IMR-90 (cell line): ENCODE data around the gene CHRM5. TPM values are rescaled to one million over a fixed set of nuclear protein-coding genes. Genes with fewer than 3 reads are reported as not detected.

Experiments
- ATAC-seq: fragments of 200-7000 bp; cut with Tn5 transposase; 2 replicates; pipeline ENCODE4 v1.9.1; 2020; ENCODE audit warnings: low read depth, mild to moderate bottlenecking, moderate library complexity
- BruUV-seq: library from RNA; stranded (reverse); fragments of 400-500 nt; replicated peaks from 2 replicates; lab custom pipeline; 2021; lab: Mats Ljungman, UMichigan
- CTCF ChIA-PET: fragments of 300-600 bp; formaldehyde crosslinking; extraction: SDS; loops from one replicate; lab custom pipeline; 2021; ENCODE audit warnings: antibody characterized with exemption; lab: Yijun Ruan, JAX
- POLR2A ChIA-PET: fragments of 300-600 bp; sonication (Branson Sonifier 250); formaldehyde crosslinking; loops from one replicate; lab custom pipeline; 2022; ENCODE audit warnings: antibody characterized with exemption; ENCODE audit not compliant: unreplicated experiment; lab: Charles Lee
- DNase-seq: peaks from one replicate; pipeline ENCODE4 v3.0.0; 2013
- H2AFZ ChIP-seq: replicated peaks from 2 replicates; pipeline ENCODE3; 2013; ENCODE audit warnings: low read length, mild to moderate bottlenecking; ENCODE audit not compliant: poor library complexity
- H2AK5ac ChIP-seq: 2 replicates; pipeline ENCODE4 v1.6.1; 2013; ENCODE audit warnings: low read depth, low read length, inconsistent platforms
- H2AK9ac ChIP-seq: replicated peaks from 2 replicates; pipeline ENCODE3; 2013; ENCODE audit warnings: mild to moderate bottlenecking, low read depth, low read length, moderate library complexity; ENCODE audit not compliant: poor library complexity
- H2BK120ac ChIP-seq: 2 replicates; pipeline ENCODE4 v1.6.1; 2013; ENCODE audit warnings: low read depth, low read length, inconsistent platforms
- H2BK15ac ChIP-seq: 3 replicates; pipeline ENCODE4 v1.6.1; 2013; ENCODE audit warnings: low read depth, low read length, inconsistent platforms
- H2BK20ac ChIP-seq: 2 replicates; pipeline ENCODE4 v1.6.1; 2013; ENCODE audit warnings: low read depth, mild to moderate bottlenecking, inconsistent platforms, low read length, moderate library complexity
- H2BK5ac ChIP-seq: 2 replicates; pipeline ENCODE4 v1.6.1; 2013; ENCODE audit warnings: mild to moderate bottlenecking, low read depth, low read length, inconsistent platforms; ENCODE audit not compliant: poor library complexity, severe bottlenecking
- H3K14ac ChIP-seq: replicated peaks from 2 replicates; pipeline ENCODE4 v1.6.1; 2013; ENCODE audit warnings: low read depth, low read length, inconsistent platforms
- H3K18ac ChIP-seq: 2 replicates; pipeline ENCODE4 v1.6.1; 2013; ENCODE audit warnings: low read depth, low read length, control low read depth
- H3K23ac ChIP-seq: 2 replicates; pipeline ENCODE4 v1.6.1; 2013; ENCODE audit warnings: low read depth, low read length, inconsistent platforms
- H3K27ac ChIP-seq: 2 replicates; pipeline ENCODE4 v1.5.1; 2013; ENCODE audit warnings: mild to moderate bottlenecking, control low read depth, low read length; ENCODE audit not compliant: insufficient read depth
- H3K27me3 ChIP-seq: 2 replicates; pipeline ENCODE4 v1.6.1; 2013; ENCODE audit warnings: low read length; ENCODE audit not compliant: control insufficient read depth, insufficient read depth
- H3K36me3 ChIP-seq: 2 replicates; pipeline ENCODE4 v1.6.1; 2013; ENCODE audit warnings: low read length, mixed read lengths; ENCODE audit not compliant: control insufficient read depth, insufficient read depth
- H3K4ac ChIP-seq: 2 replicates; pipeline ENCODE4 v1.6.1; 2013; ENCODE audit warnings: low read depth, low read length, inconsistent platforms
- H3K4me1 ChIP-seq: 2 replicates; pipeline ENCODE4 v1.6.1; 2013; ENCODE audit warnings: low read length, mixed read lengths; ENCODE audit not compliant: control insufficient read depth, insufficient read depth
- H3K4me2 ChIP-seq: 2 replicates; pipeline ENCODE4 v1.6.1; 2013; ENCODE audit warnings: low read depth, mild to moderate bottlenecking, control low read depth, low read length, moderate library complexity
- H3K4me3 ChIP-seq: 2 replicates; pipeline ENCODE4 v1.5.1; 2013; ENCODE audit warnings: low read depth, mild to moderate bottlenecking, control low read depth, low read length, moderate library complexity; ENCODE audit not compliant: insufficient read depth
- H3K56ac ChIP-seq: 2 replicates; pipeline ENCODE4 v1.6.1; 2013; ENCODE audit warnings: low read length, inconsistent platforms; ENCODE audit not compliant: insufficient read depth; ENCODE audit errors: extremely low read depth
- H3K79me1 ChIP-seq, 2 experiments: 2 replicates each; pipeline ENCODE4 v1.6.1; 2013; ENCODE audit warnings: low read length in 2 of 2, inconsistent platforms in 1 of 2, low read depth in 1 of 2
- H3K9ac ChIP-seq: 2 replicates; pipeline ENCODE4 v1.6.1; 2013; ENCODE audit warnings: low read depth, low read length, control low read depth
- H3K9me1 ChIP-seq: 2 replicates; pipeline ENCODE4 v1.6.1; 2013; ENCODE audit warnings: low read length, inconsistent platforms; ENCODE audit not compliant: insufficient read depth
- H3K9me3 ChIP-seq: 2 replicates; pipeline ENCODE4 v1.6.1; 2013; ENCODE audit warnings: low read length; ENCODE audit not compliant: control insufficient read depth, insufficient read depth
- H4K20me1 ChIP-seq: 2 replicates; pipeline ENCODE4 v1.6.1; 2013; ENCODE audit warnings: low read length, inconsistent platforms; ENCODE audit not compliant: insufficient read depth
- H4K5ac ChIP-seq: 2 replicates; pipeline ENCODE4 v1.6.1; 2013; ENCODE audit warnings: mild to moderate bottlenecking, low read depth, low read length, control low read depth
- H4K8ac ChIP-seq, 2 experiments: 2 replicates each; pipeline ENCODE4 v1.6.1; 2013; ENCODE audit warnings: low read depth in 2 of 2, low read length in 2 of 2, control low read depth in 1 of 2, inconsistent platforms in 1 of 2
- H4K91ac ChIP-seq: 2 replicates; pipeline ENCODE4 v1.6.1; 2013; ENCODE audit warnings: low read depth, low read length, inconsistent platforms; ENCODE audit not compliant: insufficient read depth
- CEBPB ChIP-seq: IDR thresholded peaks from 2 replicates; pipeline ENCODE4 v1.6.1; 2012; ENCODE audit warnings: low read depth, low read length, improper control_type of control experiment
- CHD1 ChIP-seq: IDR thresholded peaks from 2 replicates; pipeline ENCODE4 v1.6.1; 2012; ENCODE audit warnings: low read depth, low read length, improper control_type of control experiment
- CTCF ChIP-seq: conservative IDR thresholded peaks from 2 replicates; pipeline ENCODE4 v1.5.1; 2012; ENCODE audit warnings: mild to moderate bottlenecking, low read depth, low read length, improper control_type of control experiment
- ELK1 ChIP-seq: fragments of 150-350 bp; IDR thresholded peaks from 2 replicates; pipeline ENCODE4 v1.6.1; 2016; ENCODE audit warnings: low read depth, mild to moderate bottlenecking, low read length, moderate library complexity, borderline replicate concordance
- FOS ChIP-seq: fragments of 150-350 bp; IDR thresholded peaks from 2 replicates; pipeline ENCODE4 v1.6.1; 2016; ENCODE audit warnings: low read depth, low read length
- MAFK ChIP-seq: IDR thresholded peaks from 2 replicates; pipeline ENCODE4 v1.6.1; 2012; ENCODE audit warnings: low read depth, low read length, improper control_type of control experiment
- MAZ ChIP-seq: IDR thresholded peaks from 2 replicates; pipeline ENCODE4 v1.6.1; 2012; ENCODE audit warnings: low read depth, mild to moderate bottlenecking, low read length, improper control_type of control experiment, moderate library complexity, borderline replicate concordance
- MXI1 ChIP-seq: IDR thresholded peaks from 2 replicates; pipeline ENCODE4 v1.6.1; 2012; ENCODE audit warnings: low read depth, mild to moderate bottlenecking, low read length, moderate library complexity, borderline replicate concordance
- NFE2L2 ChIP-seq: fragments of 150-350 bp; IDR thresholded peaks from 2 replicates; pipeline ENCODE4 v1.6.1; 2016; ENCODE audit warnings: low read depth, mild to moderate bottlenecking, low read length
- POLR2A ChIP-seq: IDR thresholded peaks from 2 replicates; pipeline ENCODE4 v1.6.1; 2012; ENCODE audit warnings: mild to moderate bottlenecking, low read depth, low read length
- RAD21 ChIP-seq: IDR thresholded peaks from 2 replicates; pipeline ENCODE4 v1.6.1; 2012; ENCODE audit warnings: low read length, improper control_type of control experiment
- RCOR1 ChIP-seq: IDR thresholded peaks from 2 replicates; pipeline ENCODE4 v1.6.1; 2012; ENCODE audit warnings: mild to moderate bottlenecking, low read length, improper control_type of control experiment; ENCODE audit not compliant: insufficient replicate concordance
- SMC3 ChIP-seq: fragments of 150-350 bp; IDR thresholded peaks from 2 replicates; pipeline ENCODE4 v1.6.1; 2016; ENCODE audit warnings: low read depth, mild to moderate bottlenecking, antibody characterized with exemption, low read length, moderate library complexity
- WGBS, 2 experiments: methylation state at CpG; one replicate each; pipeline versions ENCODE4 v1.1.5 to v1.1.7; 2013; ENCODE audit warnings: missing lambda C conversion rate in 2 of 2; ENCODE audit not compliant: insufficient read length in 1 of 2; ENCODE audit errors: extremely low coverage in 2 of 2; 5-methylcytosine and 5-hydroxymethylcytosine counted together
- dilution Hi-C: fragments of 300-500 bp; cut with HindIII; formaldehyde crosslinking; loops from one replicate; pipeline ENCODE4 v1.14.3; 2018; ENCODE audit warnings: low sequenced_read_pairs; ENCODE audit not compliant: unreplicated experiment
- in situ Hi-C: fragments of 300-500 bp; cut with MboI; formaldehyde crosslinking; loops from 3 replicates; pipeline ENCODE4 v1.14.3; 2019; ENCODE audit warnings: low sequenced_read_pairs, inconsistent platforms, mixed read lengths
- intact Hi-C: fragments of 100-400 bp; cut with micrococcal nuclease; formaldehyde crosslinking; loops from 2 replicates; pipeline ENCODE4 v1.10.0; 2022
- polyA plus RNA-seq, 3 experiments: library from polyadenylated mRNA; depleted of rRNA; stranded (reverse); fragments of >200 nt; gene quantifications; 2 replicates each; pipeline ENCODE4 v1.2.3, GENCODE V29; 2012; ENCODE audit warnings: low replicate concordance in 1 of 3
- total RNA-seq: library from RNA; depleted of rRNA; stranded (reverse); fragments of >200 nt; gene quantifications from 2 replicates; pipeline ENCODE4 v1.2.3, GENCODE V29; 2012

The CHRM5 gene
- total and polyA plus RNA-seq, 2 of the 4 experiments (the other 2 are of a cell fraction): under 0.01 to 0.03 TPM

GRCh38 chr15:33956397-33956796, 11.9 kb upstream of the CHRM5 start:
- no peak overlapping the region for H2AK5ac ChIP-seq
- no TSS peak for BruUV-seq
- H3K56ac ChIP-seq: no peak overlapping the region
- no peak overlapping the region for H3K4ac ChIP-seq
- POLR2A ChIA-PET: no interaction called here
- ATAC-seq (no peak), DNase-seq (peak; percentile 11)
- dilution Hi-C loops (no loop called here), intact Hi-C loops (no loop called here), in situ Hi-C loops (no loop called here)
- no peak overlapping the region for H3K4me3 ChIP-seq
- no peak overlapping the region for H4K5ac ChIP-seq
- no peak overlapping the region for H3K4me2 ChIP-seq
- no peak overlapping the region for H2AK9ac ChIP-seq
- no peaks in the 10 kb centered on the region for H3K9me3 ChIP-seq
- H3K27me3 ChIP-seq: no peaks in the 10 kb centered on the region
- H2BK120ac ChIP-seq: no peak overlapping the region
- H3K9ac ChIP-seq: no peak overlapping the region
- H2BK5ac ChIP-seq: no peak overlapping the region
- no peak overlapping the region for H2AFZ ChIP-seq
- H3K79me1 ChIP-seq: no peaks in the 10 kb centered on the region; a peak in 1 of 4 replicates
- no peak overlapping the region for H2BK15ac ChIP-seq
- no peak for TF ChIP-seq ELK1
- no peak for TF ChIP-seq MAZ
- no peak for TF ChIP-seq MXI1
- TF ChIP-seq RAD21: no peak
- no peak for TF ChIP-seq SMC3
- no peak for TF ChIP-seq CEBPB
- no peak for TF ChIP-seq NFE2L2
- TF ChIP-seq POLR2A: no peak
- no peak for TF ChIP-seq MAFK
- no peak for TF ChIP-seq RCOR1
- TF ChIP-seq CTCF: no peak
- TF ChIP-seq FOS: no peak
- no peak for TF ChIP-seq CHD1
- no peak overlapping the region for H3K23ac ChIP-seq
- no peak overlapping the region for H4K8ac ChIP-seq
- H3K18ac ChIP-seq: no peak overlapping the region
- H3K36me3 ChIP-seq: no peaks in the 10 kb centered on the region
- H3K14ac ChIP-seq: no peak overlapping the region
- no peak overlapping the region for H2BK20ac ChIP-seq
- no peak overlapping the region for H4K91ac ChIP-seq
- no peaks in the 10 kb centered on the region for H3K4me1 ChIP-seq
- 0 out of 2 replicates have a peak, but pooled peaks cover 3% of the 10 kb centered on the region for H4K20me1 ChIP-seq
- WGBS, 2 experiments: no CpG with 5 or more reads among the region's 1 CpG
- CTCF ChIA-PET: no interaction called here
- H3K27ac ChIP-seq: no peak overlapping the region
- no peaks in the 10 kb centered on the region for H3K9me1 ChIP-seq
